IMR-90 (cell line): ENCODE measurements around the gene NTN4. TPM values are rescaled to one million over a fixed set of nuclear protein-coding genes. Genes with fewer than 3 reads are reported as not detected.

Experiments
- ATAC-seq: fragments of 200-7000 bp; cut with Tn5 transposase; 2 replicates; pipeline ENCODE4 v1.9.1; 2020; ENCODE audit warnings: low read depth, mild to moderate bottlenecking, moderate library complexity
- BruUV-seq: library from RNA; stranded (reverse); fragments of 400-500 nt; replicated peaks from 2 replicates; lab custom pipeline; 2021; lab: Mats Ljungman, UMichigan
- CTCF ChIA-PET: fragments of 300-600 bp; formaldehyde crosslinking; extraction: SDS; loops from one replicate; lab custom pipeline; 2021; ENCODE audit warnings: antibody characterized with exemption; lab: Yijun Ruan, JAX
- POLR2A ChIA-PET: fragments of 300-600 bp; sonication (Branson Sonifier 250); formaldehyde crosslinking; loops from one replicate; lab custom pipeline; 2022; ENCODE audit warnings: antibody characterized with exemption; ENCODE audit not compliant: unreplicated experiment; lab: Charles Lee
- DNase-seq: peaks from one replicate; pipeline ENCODE4 v3.0.0; 2013
- H2AFZ ChIP-seq: replicated peaks from 2 replicates; pipeline ENCODE3; 2013; ENCODE audit warnings: low read length, mild to moderate bottlenecking; ENCODE audit not compliant: poor library complexity
- H2AK5ac ChIP-seq: 2 replicates; pipeline ENCODE4 v1.6.1; 2013; ENCODE audit warnings: low read depth, low read length, inconsistent platforms
- H2AK9ac ChIP-seq: replicated peaks from 2 replicates; pipeline ENCODE3; 2013; ENCODE audit warnings: mild to moderate bottlenecking, low read depth, low read length, moderate library complexity; ENCODE audit not compliant: poor library complexity
- H2BK120ac ChIP-seq: 2 replicates; pipeline ENCODE4 v1.6.1; 2013; ENCODE audit warnings: low read depth, low read length, inconsistent platforms
- H2BK15ac ChIP-seq: 3 replicates; pipeline ENCODE4 v1.6.1; 2013; ENCODE audit warnings: low read depth, low read length, inconsistent platforms
- H2BK20ac ChIP-seq: 2 replicates; pipeline ENCODE4 v1.6.1; 2013; ENCODE audit warnings: low read depth, mild to moderate bottlenecking, inconsistent platforms, low read length, moderate library complexity
- H2BK5ac ChIP-seq: 2 replicates; pipeline ENCODE4 v1.6.1; 2013; ENCODE audit warnings: mild to moderate bottlenecking, low read depth, low read length, inconsistent platforms; ENCODE audit not compliant: poor library complexity, severe bottlenecking
- H3K14ac ChIP-seq: replicated peaks from 2 replicates; pipeline ENCODE4 v1.6.1; 2013; ENCODE audit warnings: low read depth, low read length, inconsistent platforms
- H3K18ac ChIP-seq: 2 replicates; pipeline ENCODE4 v1.6.1; 2013; ENCODE audit warnings: low read depth, low read length, control low read depth
- H3K23ac ChIP-seq: 2 replicates; pipeline ENCODE4 v1.6.1; 2013; ENCODE audit warnings: low read depth, low read length, inconsistent platforms
- H3K27ac ChIP-seq: 2 replicates; pipeline ENCODE4 v1.5.1; 2013; ENCODE audit warnings: mild to moderate bottlenecking, control low read depth, low read length; ENCODE audit not compliant: insufficient read depth
- H3K27me3 ChIP-seq: 2 replicates; pipeline ENCODE4 v1.6.1; 2013; ENCODE audit warnings: low read length; ENCODE audit not compliant: control insufficient read depth, insufficient read depth
- H3K36me3 ChIP-seq: 2 replicates; pipeline ENCODE4 v1.6.1; 2013; ENCODE audit warnings: low read length, mixed read lengths; ENCODE audit not compliant: control insufficient read depth, insufficient read depth
- H3K4ac ChIP-seq: 2 replicates; pipeline ENCODE4 v1.6.1; 2013; ENCODE audit warnings: low read depth, low read length, inconsistent platforms
- H3K4me1 ChIP-seq: 2 replicates; pipeline ENCODE4 v1.6.1; 2013; ENCODE audit warnings: low read length, mixed read lengths; ENCODE audit not compliant: control insufficient read depth, insufficient read depth
- H3K4me2 ChIP-seq: 2 replicates; pipeline ENCODE4 v1.6.1; 2013; ENCODE audit warnings: low read depth, mild to moderate bottlenecking, control low read depth, low read length, moderate library complexity
- H3K4me3 ChIP-seq: 2 replicates; pipeline ENCODE4 v1.5.1; 2013; ENCODE audit warnings: low read depth, mild to moderate bottlenecking, control low read depth, low read length, moderate library complexity; ENCODE audit not compliant: insufficient read depth
- H3K56ac ChIP-seq: 2 replicates; pipeline ENCODE4 v1.6.1; 2013; ENCODE audit warnings: low read length, inconsistent platforms; ENCODE audit not compliant: insufficient read depth; ENCODE audit errors: extremely low read depth
- H3K79me1 ChIP-seq, 2 experiments: 2 replicates each; pipeline ENCODE4 v1.6.1; 2013; ENCODE audit warnings: low read length in 2 of 2, inconsistent platforms in 1 of 2, low read depth in 1 of 2
- H3K9ac ChIP-seq: 2 replicates; pipeline ENCODE4 v1.6.1; 2013; ENCODE audit warnings: low read depth, low read length, control low read depth
- H3K9me1 ChIP-seq: 2 replicates; pipeline ENCODE4 v1.6.1; 2013; ENCODE audit warnings: low read length, inconsistent platforms; ENCODE audit not compliant: insufficient read depth
- H3K9me3 ChIP-seq: 2 replicates; pipeline ENCODE4 v1.6.1; 2013; ENCODE audit warnings: low read length; ENCODE audit not compliant: control insufficient read depth, insufficient read depth
- H4K20me1 ChIP-seq: 2 replicates; pipeline ENCODE4 v1.6.1; 2013; ENCODE audit warnings: low read length, inconsistent platforms; ENCODE audit not compliant: insufficient read depth
- H4K5ac ChIP-seq: 2 replicates; pipeline ENCODE4 v1.6.1; 2013; ENCODE audit warnings: mild to moderate bottlenecking, low read depth, low read length, control low read depth
- H4K8ac ChIP-seq, 2 experiments: 2 replicates each; pipeline ENCODE4 v1.6.1; 2013; ENCODE audit warnings: low read depth in 2 of 2, low read length in 2 of 2, control low read depth in 1 of 2, inconsistent platforms in 1 of 2
- H4K91ac ChIP-seq: 2 replicates; pipeline ENCODE4 v1.6.1; 2013; ENCODE audit warnings: low read depth, low read length, inconsistent platforms; ENCODE audit not compliant: insufficient read depth
- BHLHE40 ChIP-seq: fragments of 150-350 bp; IDR thresholded peaks from 2 replicates; pipeline ENCODE4 v1.6.1; 2016; ENCODE audit warnings: mild to moderate bottlenecking, low read depth, low read length
- CEBPB ChIP-seq: IDR thresholded peaks from 2 replicates; pipeline ENCODE4 v1.6.1; 2012; ENCODE audit warnings: low read depth, low read length, improper control_type of control experiment
- CHD1 ChIP-seq: IDR thresholded peaks from 2 replicates; pipeline ENCODE4 v1.6.1; 2012; ENCODE audit warnings: low read depth, low read length, improper control_type of control experiment
- CTCF ChIP-seq: conservative IDR thresholded peaks from 2 replicates; pipeline ENCODE4 v1.5.1; 2012; ENCODE audit warnings: mild to moderate bottlenecking, low read depth, low read length, improper control_type of control experiment
- ELK1 ChIP-seq: fragments of 150-350 bp; IDR thresholded peaks from 2 replicates; pipeline ENCODE4 v1.6.1; 2016; ENCODE audit warnings: low read depth, mild to moderate bottlenecking, low read length, moderate library complexity, borderline replicate concordance
- FOS ChIP-seq: fragments of 150-350 bp; IDR thresholded peaks from 2 replicates; pipeline ENCODE4 v1.6.1; 2016; ENCODE audit warnings: low read depth, low read length
- MAFK ChIP-seq: IDR thresholded peaks from 2 replicates; pipeline ENCODE4 v1.6.1; 2012; ENCODE audit warnings: low read depth, low read length, improper control_type of control experiment
- MAZ ChIP-seq: IDR thresholded peaks from 2 replicates; pipeline ENCODE4 v1.6.1; 2012; ENCODE audit warnings: low read depth, mild to moderate bottlenecking, low read length, improper control_type of control experiment, moderate library complexity, borderline replicate concordance
- MXI1 ChIP-seq: IDR thresholded peaks from 2 replicates; pipeline ENCODE4 v1.6.1; 2012; ENCODE audit warnings: low read depth, mild to moderate bottlenecking, low read length, moderate library complexity, borderline replicate concordance
- NFE2L2 ChIP-seq: fragments of 150-350 bp; IDR thresholded peaks from 2 replicates; pipeline ENCODE4 v1.6.1; 2016; ENCODE audit warnings: low read depth, mild to moderate bottlenecking, low read length
- POLR2A ChIP-seq: IDR thresholded peaks from 2 replicates; pipeline ENCODE4 v1.6.1; 2012; ENCODE audit warnings: mild to moderate bottlenecking, low read depth, low read length
- RAD21 ChIP-seq: IDR thresholded peaks from 2 replicates; pipeline ENCODE4 v1.6.1; 2012; ENCODE audit warnings: low read length, improper control_type of control experiment
- RCOR1 ChIP-seq: IDR thresholded peaks from 2 replicates; pipeline ENCODE4 v1.6.1; 2012; ENCODE audit warnings: mild to moderate bottlenecking, low read length, improper control_type of control experiment; ENCODE audit not compliant: insufficient replicate concordance
- RFX5 ChIP-seq: IDR thresholded peaks from 2 replicates; pipeline ENCODE4 v1.8.0; 2012; ENCODE audit warnings: low read depth, mild to moderate bottlenecking, low read length, moderate library complexity
- USF2 ChIP-seq: fragments of 150-350 bp; IDR thresholded peaks from 2 replicates; pipeline ENCODE4 v1.6.1; 2017; ENCODE audit warnings: mild to moderate bottlenecking, antibody characterized with exemption, low read length, low read depth
- WGBS, 2 experiments: methylation state at CpG; one replicate each; pipeline versions ENCODE4 v1.1.5 to v1.1.7; 2013; ENCODE audit warnings: missing lambda C conversion rate in 2 of 2; ENCODE audit not compliant: insufficient read length in 1 of 2; ENCODE audit errors: extremely low coverage in 2 of 2; 5-methylcytosine and 5-hydroxymethylcytosine counted together
- dilution Hi-C: fragments of 300-500 bp; cut with HindIII; formaldehyde crosslinking; loops from one replicate; pipeline ENCODE4 v1.14.3; 2018; ENCODE audit warnings: low sequenced_read_pairs; ENCODE audit not compliant: unreplicated experiment
- in situ Hi-C: fragments of 300-500 bp; cut with MboI; formaldehyde crosslinking; loops from 3 replicates; pipeline ENCODE4 v1.14.3; 2019; ENCODE audit warnings: low sequenced_read_pairs, inconsistent platforms, mixed read lengths
- intact Hi-C: fragments of 100-400 bp; cut with micrococcal nuclease; formaldehyde crosslinking; loops from 2 replicates; pipeline ENCODE4 v1.10.0; 2022
- polyA plus RNA-seq, 3 experiments: library from polyadenylated mRNA; depleted of rRNA; stranded (reverse); fragments of >200 nt; gene quantifications; 2 replicates each; pipeline ENCODE4 v1.2.3, GENCODE V29; 2012; ENCODE audit warnings: low replicate concordance in 1 of 3
- total RNA-seq: library from RNA; depleted of rRNA; stranded (reverse); fragments of >200 nt; gene quantifications from 2 replicates; pipeline ENCODE4 v1.2.3, GENCODE V29; 2012

NTN4 gene
- total and polyA plus RNA-seq, 2 of the 4 experiments (the other 2 are of a cell fraction), result 54.6 to 56.6 TPM

- CTCF ChIA-PET, result no interaction called here
- TF ChIP-seq ELK1, result no peak
- no peak for TF ChIP-seq POLR2A
- TF ChIP-seq USF2, result no peak
- TF ChIP-seq CEBPB, result peak; percentile 79
- no peak for TF ChIP-seq MXI1
- TF ChIP-seq BHLHE40, result no peak
- no peak for TF ChIP-seq FOS
- TF ChIP-seq RCOR1, result no peak
- 0 out of 2 replicates have a peak, but pooled peaks have one; percentile 29 for TF ChIP-seq MAZ
- TF ChIP-seq CTCF, result peak; percentile 77
- no peak for TF ChIP-seq NFE2L2
- TF ChIP-seq CHD1, result no peak
- TF ChIP-seq MAFK, result no peak
- peak; percentile 73 for TF ChIP-seq RAD21
- TF ChIP-seq RFX5, result no peak
Measured at GRCh38 chr12:95623554-95624170, 166.9 kb downstream of the NTN4 start.

More at GRCh38 chr12:95623554-95624170, 166.9 kb downstream of the NTN4 start:
- dilution Hi-C loops (no loop called here), intact Hi-C loops (loop anchor here (1.0 to 5.0 kb wide), 3 partner anchors 41 to 192 kb away; no protein-coding TSS in a partner anchor), in situ Hi-C loops (loop anchor here (25.0 kb wide), 1 partner anchor 589 kb away; no protein-coding TSS in a partner anchor)
- H3K4ac ChIP-seq, result peak overlapping the region; percentile 85
- POLR2A ChIA-PET, result no interaction called here
- H2BK15ac ChIP-seq, result 0 out of 3 replicates have a peak overlapping the region, but pooled peaks have one; percentile 12
- no peaks in the 10 kb centered on the region for H3K79me1 ChIP-seq
- H3K27me3 ChIP-seq, result no peaks in the 10 kb centered on the region
- no peaks in the 10 kb centered on the region for H3K36me3 ChIP-seq
- H3K27ac ChIP-seq, result peak overlapping the region; percentile 31; the same call in 1 of the 2 replicates
- H2AK5ac ChIP-seq, result peak overlapping the region; percentile 21; the same call in 1 of the 2 replicates
- DNase-seq, result peak; percentile 89
- H3K9me3 ChIP-seq, result no peaks in the 10 kb centered on the region
- no peak overlapping the region for H3K56ac ChIP-seq
- no peak overlapping the region for H3K4me2 ChIP-seq
- no peak overlapping the region for H3K23ac ChIP-seq
- no peak overlapping the region; the same call in 1 of the 2 replicates for H4K5ac ChIP-seq
- no peak overlapping the region for H3K4me3 ChIP-seq
- peak overlapping the region; percentile 59 for H2AFZ ChIP-seq
- peak overlapping the region; percentile 77 for H2BK20ac ChIP-seq
- no peak overlapping the region for H3K9ac ChIP-seq
- H2BK120ac ChIP-seq, result peak overlapping the region; percentile 90
- H2AK9ac ChIP-seq, result no peak overlapping the region
- WGBS, 2 experiments, result 64% methylated on average over 4 of the region's 18 CpGs; no CpG with 5 or more reads in 1 of the 2 experiments
- ATAC-seq, result peak; percentile 95
- BruUV-seq, result no TSS peak
- peaks cover 3% of the 10 kb centered on the region for H3K4me1 ChIP-seq
- 0 out of 2 replicates have a peak overlapping the region, but pooled peaks have one; percentile 42 for H3K14ac ChIP-seq
- no peak overlapping the region for H2BK5ac ChIP-seq
- peak overlapping the region; percentile 90 for H4K91ac ChIP-seq
- peak overlapping the region; percentile 2 to 62; a peak in 2 of 4 replicates for H4K8ac ChIP-seq
- H4K20me1 ChIP-seq, result no peaks in the 10 kb centered on the region
- no peaks in the 10 kb centered on the region; the same call in 1 of the 2 replicates for H3K9me1 ChIP-seq
- no peak overlapping the region; the same call in 1 of the 2 replicates for H3K18ac ChIP-seq
